Endodermal cell (in vitro differentiated cells): ENCODE measurements around the gene CYP26C1. TPM values are rescaled to one million over a fixed set of nuclear protein-coding genes. Genes with fewer than 3 reads are reported as not detected.

Experiments
- DNase-seq: peaks from one replicate; pipeline ENCODE4 v3.0.0-alpha.2; 2017
- H3K27ac ChIP-seq: 2 replicates; pipeline ENCODE4 v1.5.1; 2013; ENCODE audit warnings: mild to moderate bottlenecking, low read depth, low read length, moderate library complexity
- H3K27me3 ChIP-seq: 2 replicates; pipeline ENCODE4 v1.6.1; 2013; ENCODE audit warnings: mild to moderate bottlenecking, low read length, moderate library complexity; ENCODE audit not compliant: insufficient read depth, control insufficient read depth, poor library complexity, severe bottlenecking
- H3K36me3 ChIP-seq: 2 replicates; pipeline ENCODE4 v1.7.0; 2013; ENCODE audit warnings: mild to moderate bottlenecking, low read length, moderate library complexity; ENCODE audit not compliant: control insufficient read depth, insufficient read depth
- H3K4me1 ChIP-seq: one replicate; pipeline ENCODE4 v1.7.0; 2013; ENCODE audit warnings: low read length; ENCODE audit not compliant: control insufficient read depth, insufficient read depth
- H3K4me3 ChIP-seq: 2 replicates; pipeline ENCODE4 v1.5.1; 2013; ENCODE audit warnings: mild to moderate bottlenecking, low read length, moderate library complexity
- H3K9ac ChIP-seq: 2 replicates; pipeline ENCODE4 v1.6.1; 2013; ENCODE audit warnings: mild to moderate bottlenecking, low read length, moderate library complexity; ENCODE audit not compliant: poor library complexity, severe bottlenecking; ENCODE audit errors: extremely low read depth
- H3K9me3 ChIP-seq: 2 replicates; pipeline ENCODE4 v1.6.1; 2013; ENCODE audit warnings: mild to moderate bottlenecking, low read length, moderate library complexity; ENCODE audit not compliant: control insufficient read depth
- H3K27ac Mint-ChIP-seq: 2 replicates; pipeline ENCODE4 v1.8.0; 2020; ENCODE audit warnings: mixed read lengths
- H3K27me3 Mint-ChIP-seq: 2 replicates; pipeline ENCODE4 v1.8.0; 2021; ENCODE audit warnings: mild to moderate bottlenecking, mixed read lengths; ENCODE audit not compliant: insufficient read depth
- H3K36me3 Mint-ChIP-seq: 2 replicates; pipeline ENCODE4 v1.8.0; 2020; ENCODE audit warnings: low read depth, mixed read lengths
- H3K4me1 Mint-ChIP-seq: 2 replicates; pipeline ENCODE4 v1.8.0; 2020; ENCODE audit warnings: mixed read lengths
- H3K4me3 Mint-ChIP-seq: 2 replicates; pipeline ENCODE4 v1.8.0; 2020; ENCODE audit warnings: mild to moderate bottlenecking, moderate library complexity, mixed read lengths
- H3K9me3 Mint-ChIP-seq: 2 replicates; pipeline ENCODE4 v1.8.0; 2020; ENCODE audit warnings: mild to moderate bottlenecking, mixed read lengths
- CTCF ChIP-seq: fragments of 200-600 bp; sonication (generic); conservative IDR thresholded peaks from 2 replicates; pipeline ENCODE4 v1.5.0; 2021; ENCODE audit warnings: antibody characterized with exemption, mild to moderate bottlenecking
- WGBS, 2 experiments: methylation state at CpG; one replicate each; pipeline versions ENCODE4 v1.1.5 to v1.1.7; 2013; ENCODE audit warnings: missing lambda C conversion rate in 2 of 2, mixed read lengths in 1 of 2; ENCODE audit not compliant: insufficient coverage in 1 of 2, insufficient read length in 1 of 2; 5-methylcytosine and 5-hydroxymethylcytosine counted together
- total RNA-seq, 2 donors: library from RNA; stranded (reverse); fragmentation: NEBNext Ultra II Directional in 1 of 2; extraction: Animal tissue kit (Norgen Biotek cat#: 25700) in 1 of 2; gene quantifications; 2 replicates in 1 of 2; 3 replicates in 1 of 2; pipeline ENCODE4 v1.2.1, GENCODE V29; 2021

Gene CYP26C1
- total RNA-seq, 2 donors from 2014 or later = 0.35 to 0.44 TPM

- no peaks in the 10 kb centered on the region for H3K27me3 Mint-ChIP-seq
- no peak for DNase-seq
- no peak overlapping the region for H3K27ac Mint-ChIP-seq
- Histone ChIP-seq H3K27ac (no peak overlapping the region), H3K27me3 (no peaks in the 10 kb centered on the region), H3K36me3 (no peaks in the 10 kb centered on the region), H3K4me1 (no peaks in the 10 kb centered on the region), H3K9me3 (peaks cover 15% of the 10 kb centered on the region), H3K4me3 (peak overlapping the region; percentile 50), H3K9ac (no peak overlapping the region)
- WGBS, 2 experiments = 83 to 94% methylated on average over 2 to 3 of the region's 3 CpGs
- no peak overlapping the region for H3K4me3 Mint-ChIP-seq
- TF ChIP-seq CTCF = no peak
- H3K36me3 Mint-ChIP-seq = no peaks in the 10 kb centered on the region
- H3K4me1 Mint-ChIP-seq = peaks cover 24% of the 10 kb centered on the region
- H3K9me3 Mint-ChIP-seq = peaks cover 2% of the 10 kb centered on the region
Observed at GRCh38 chr10:93110472-93111146, 50.0 kb downstream of the CYP26C1 start.

GRCh38 chr10:93113042-93113441, 52.4 kb downstream of the CYP26C1 start:
- Histone ChIP-seq H3K36me3 (no peaks in the 10 kb centered on the region), H3K27ac (no peak overlapping the region), H3K9me3 (peaks cover 23% of the 10 kb centered on the region), H3K4me3 (no peak overlapping the region), H3K4me1 (no peaks in the 10 kb centered on the region), H3K27me3 (no peaks in the 10 kb centered on the region), H3K9ac (no peak overlapping the region)
- WGBS, 2 experiments = 90 to 92% methylated on average over 1 to 2 of the region's 2 CpGs
- no peak for TF ChIP-seq CTCF
- Mint-ChIP-seq H3K27me3 (no peaks in the 10 kb centered on the region), H3K36me3 (no peaks in the 10 kb centered on the region), H3K27ac (no peak overlapping the region), H3K4me3 (no peak overlapping the region), H3K4me1 (peaks cover 13% of the 10 kb centered on the region), H3K9me3 (peaks cover under 1% of the 10 kb centered on the region)
- DNase-seq = no peak

GRCh38 chr10:93115661-93116383, 55.2 kb downstream of the CYP26C1 start:
- WGBS, 2 experiments = 95% methylated on average over 2 of the region's 4 CpGs; no CpG with 5 or more reads in 1 of the 2 experiments
- Histone ChIP-seq H3K9ac (no peak overlapping the region), H3K27ac (no peak overlapping the region), H3K4me3 (no peak overlapping the region), H3K27me3 (no peaks in the 10 kb centered on the region), H3K36me3 (no peaks in the 10 kb centered on the region), H3K9me3 (peaks cover 8% of the 10 kb centered on the region), H3K4me1 (no peaks in the 10 kb centered on the region)
- H3K36me3 Mint-ChIP-seq = no peaks in the 10 kb centered on the region
- TF ChIP-seq CTCF = peak; percentile 67
- H3K4me1 Mint-ChIP-seq = peaks cover 2% of the 10 kb centered on the region
- H3K4me3 Mint-ChIP-seq = no peak overlapping the region
- H3K27ac Mint-ChIP-seq = no peak overlapping the region
- H3K9me3 Mint-ChIP-seq = no peaks in the 10 kb centered on the region
- peak; percentile 95 for DNase-seq
- peaks cover 1% of the 10 kb centered on the region for H3K27me3 Mint-ChIP-seq

Other genes with a start within 250 kb of the CYP26C1 start
- 10 to 100 TPM; 12.1 to 21.3 TPM for gene EXOC6, start 212.3 kb upstream of the CYP26C1 start, total RNA-seq
- gene CYP26A1, start 13.1 kb downstream of the CYP26C1 start, total RNA-seq = 100 to 1,000 TPM; 800 to 857 TPM